Colonic mucosa (tissue), 4 donors: ENCODE data around the gene KRTAP3-3. TPM values are rescaled to one million over a fixed set of nuclear protein-coding genes. Genes with fewer than 3 reads are reported as not detected.

Experiments
- DNase-seq: peaks from one replicate; pipeline ENCODE4 v3.0.0-alpha.2; 2020
- H3K27ac ChIP-seq: fragments of 200-600 bp; one replicate; pipeline ENCODE4 v1.8.0; 2021
- H3K27me3 ChIP-seq: fragments of 200-600 bp; one replicate; pipeline ENCODE4 v1.8.0; 2021
- H3K36me3 ChIP-seq: fragments of 200-600 bp; one replicate; pipeline ENCODE4 v1.8.0; 2021
- H3K4me1 ChIP-seq: fragments of 200-600 bp; one replicate; pipeline ENCODE4 v1.8.0; 2021; ENCODE audit warnings: mild to moderate bottlenecking
- H3K4me3 ChIP-seq: fragments of 200-600 bp; one replicate; pipeline ENCODE4 v1.8.0; 2021
- H3K9ac ChIP-seq, 2 donors: one replicate each; pipeline ENCODE4 v1.7.0; 2013; ENCODE audit warnings: control low read depth in 2 of 2, low read depth in 2 of 2, low read length in 2 of 2
- H3K9me3 ChIP-seq: fragments of 200-600 bp; one replicate; pipeline ENCODE4 v1.8.0; 2021
- CTCF ChIP-seq: fragments of 200-600 bp; IDR thresholded peaks from one replicate; pipeline ENCODE4 v1.8.0; 2022; ENCODE audit warnings: antibody characterized with exemption, mild to moderate bottlenecking
- intact Hi-C: fragments of 100-400 bp; cut with DNase I; formaldehyde crosslinking; loops from one replicate; pipeline ENCODE4 v1.14.1; 2022
- total RNA-seq, 2 donors: library from RNA; stranded (reverse); fragmentation: NEBNext Ultra II Directional in 1 of 2; extraction: Animal tissue kit (Norgen Biotek cat#: 25700) in 1 of 2; gene quantifications; one replicate each; pipeline ENCODE4 v1.2.1, GENCODE V29; 2021
- donor health status: healthy.
- donor health status: DM: no; HTN: no; CAD: no.
- donor health status: DM: no; HTN: no; CAD: no.

KRTAP3-3 gene
- total RNA-seq, 2 donors from 2014 or later: not detected

- intact Hi-C loops: no loop called here
- no peak for TF ChIP-seq CTCF
- no peaks in the 10 kb centered on the region for H3K27me3 ChIP-seq
- H3K9me3 ChIP-seq: no peaks in the 10 kb centered on the region
- no peak overlapping the region for H3K9ac ChIP-seq
- DNase-seq: no peak
- no peak overlapping the region for H3K27ac ChIP-seq
- H3K4me3 ChIP-seq: no peak overlapping the region
- no peaks in the 10 kb centered on the region for H3K36me3 ChIP-seq
- H3K4me1 ChIP-seq: no peaks in the 10 kb centered on the region
Measured at GRCh38 chr17:41010441-41010840, 16.5 kb upstream of the KRTAP3-3 start.

GRCh38 chr17:41009936-41010335 lies 16.0 kb upstream of the KRTAP3-3 start:
- no peaks in the 10 kb centered on the region for H3K27me3 ChIP-seq
- H3K4me1 ChIP-seq: no peaks in the 10 kb centered on the region
- no peaks in the 10 kb centered on the region for H3K36me3 ChIP-seq
- H3K27ac ChIP-seq: no peak overlapping the region
- intact Hi-C loops: no loop called here
- TF ChIP-seq CTCF: no peak
- H3K9me3 ChIP-seq: no peaks in the 10 kb centered on the region
- no peak overlapping the region for H3K4me3 ChIP-seq
- DNase-seq: no peak
- no peak overlapping the region for H3K9ac ChIP-seq

- no peak for TF ChIP-seq CTCF
- H3K27me3 ChIP-seq: no peaks in the 10 kb centered on the region
- intact Hi-C loops: no loop called here
- no peak for DNase-seq
- no peaks in the 10 kb centered on the region for H3K9me3 ChIP-seq
- H3K36me3 ChIP-seq: no peaks in the 10 kb centered on the region
- H3K9ac ChIP-seq: no peak overlapping the region
- no peaks in the 10 kb centered on the region for H3K4me1 ChIP-seq
- no peak overlapping the region for H3K4me3 ChIP-seq
- no peak overlapping the region for H3K27ac ChIP-seq
Measured at GRCh38 chr17:41009301-41009760, 15.4 kb upstream of the KRTAP3-3 start.

GRCh38 chr17:41008811-41009210 lies 14.8 kb upstream of the KRTAP3-3 start, which contains the start of gene KRTAP3-1:
TSS of gene KRTAP3-1 (minus strand) at chr17:41009128. CDS start at chr17:41009074, 54 bp downstream.
- no peaks in the 10 kb centered on the region for H3K36me3 ChIP-seq

GRCh38 chr17:41004397-41004796 lies 10.4 kb upstream of the KRTAP3-3 start:
- Histone ChIP-seq H3K9ac (no peak overlapping the region), H3K9me3 (no peaks in the 10 kb centered on the region), H3K4me3 (no peak overlapping the region), H3K27me3 (no peaks in the 10 kb centered on the region), H3K36me3 (no peaks in the 10 kb centered on the region), H3K4me1 (no peaks in the 10 kb centered on the region), H3K27ac (no peak overlapping the region)
- DNase-seq: no peak
- no peak for TF ChIP-seq CTCF
- intact Hi-C loops: no loop called here

More at GRCh38 chr17:41008811-41009210, 14.8 kb upstream of the KRTAP3-3 start, which contains the start of gene KRTAP3-1:
- no peaks in the 10 kb centered on the region for H3K4me1 ChIP-seq
- no peak within 1 kb of the TSS for H3K4me3 ChIP-seq
- H3K9me3 ChIP-seq: no peaks in the 10 kb centered on the region
- DNase-seq: no peak
- H3K9ac ChIP-seq: no peak within 1 kb of the TSS
- H3K27ac ChIP-seq: no peak within 1 kb of the TSS
- intact Hi-C loops: no loop called here
- no peak for TF ChIP-seq CTCF
- no peaks in the 10 kb centered on the region for H3K27me3 ChIP-seq
